Liver (tissue), 3 donors: ENCODE results near the gene PYCR2.

Source experiments
- EGR1 ChIP-seq, 2 donors: IDR thresholded peaks; 2 replicates each; pipeline ENCODE4 v1.6.1; 2016 to 2018; ENCODE audit warnings: antibody characterized with exemption in 2 of 2, low read depth in 2 of 2
- GABPA ChIP-seq, 2 donors: IDR thresholded peaks in 1 of 2; conservative IDR thresholded peaks in 1 of 2; 2 replicates each; pipeline ENCODE4 v1.6.1; 2016; ENCODE audit warnings: antibody characterized with exemption in 2 of 2, mild to moderate bottlenecking in 1 of 2, moderate library complexity in 1 of 2
- JUND ChIP-seq, 2 donors: IDR thresholded peaks; 2 replicates each; pipeline ENCODE4 v1.6.1; 2016; ENCODE audit warnings: antibody characterized with exemption in 2 of 2
- REST ChIP-seq: IDR thresholded peaks from 2 replicates; pipeline ENCODE4 v1.6.1; 2016; ENCODE audit warnings: antibody characterized with exemption, mild to moderate bottlenecking
- TAF1 ChIP-seq: conservative IDR thresholded peaks from 2 replicates; pipeline ENCODE4 v1.6.1; 2016; ENCODE audit warnings: antibody characterized with exemption, mild to moderate bottlenecking
- YY1 ChIP-seq: IDR thresholded peaks from 2 replicates; pipeline ENCODE4 v1.6.1; 2016; ENCODE audit warnings: antibody characterized with exemption, mild to moderate bottlenecking
- TF ChIP-seq, protein P1 (sequence below): fragments of 150-350 bp; IDR thresholded peaks from 2 replicates; pipeline ENCODE4 v1.5.1; 2017; ENCODE audit warnings: improper control_type of control experiment, low read depth, low read length; ENCODE audit not compliant: missing input control
- donor health status: healthy.
- donor health status: healthy.

GRCh38 chr1:225885336-225885735 lies 38.7 kb downstream of the PYCR2 start:
- TF ChIP-seq, protein P1, sequence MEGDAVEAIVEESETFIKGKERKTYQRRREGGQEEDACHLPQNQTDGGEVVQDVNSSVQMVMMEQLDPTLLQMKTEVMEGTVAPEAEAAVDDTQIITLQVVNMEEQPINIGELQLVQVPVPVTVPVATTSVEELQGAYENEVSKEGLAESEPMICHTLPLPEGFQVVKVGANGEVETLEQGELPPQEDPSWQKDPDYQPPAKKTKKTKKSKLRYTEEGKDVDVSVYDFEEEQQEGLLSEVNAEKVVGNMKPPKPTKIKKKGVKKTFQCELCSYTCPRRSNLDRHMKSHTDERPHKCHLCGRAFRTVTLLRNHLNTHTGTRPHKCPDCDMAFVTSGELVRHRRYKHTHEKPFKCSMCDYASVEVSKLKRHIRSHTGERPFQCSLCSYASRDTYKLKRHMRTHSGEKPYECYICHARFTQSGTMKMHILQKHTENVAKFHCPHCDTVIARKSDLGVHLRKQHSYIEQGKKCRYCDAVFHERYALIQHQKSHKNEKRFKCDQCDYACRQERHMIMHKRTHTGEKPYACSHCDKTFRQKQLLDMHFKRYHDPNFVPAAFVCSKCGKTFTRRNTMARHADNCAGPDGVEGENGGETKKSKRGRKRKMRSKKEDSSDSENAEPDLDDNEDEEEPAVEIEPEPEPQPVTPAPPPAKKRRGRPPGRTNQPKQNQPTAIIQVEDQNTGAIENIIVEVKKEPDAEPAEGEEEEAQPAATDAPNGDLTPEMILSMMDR = no peak
- no peak for TF ChIP-seq TAF1
- TF ChIP-seq GABPA (IDR thresholded peaks at IDR 0.05 in 1 of 2, conservative IDR thresholded peaks at IDR 0.05 in 1 of 2) = no peak
- TF ChIP-seq REST = no peak
- TF ChIP-seq YY1 = no peak
- TF ChIP-seq EGR1 (IDR thresholded peaks at IDR 0.05; ENCODE audit: low read depth in 2 of 2) = no peak
- no peak for TF ChIP-seq JUND (IDR thresholded peaks at IDR 0.05)
